ENCODE measurements around the gene MARCKS.

- TF ChIP-seq CTCF (IDR thresholded peaks at IDR 0.05) (no peak), POLR2AphosphoS5 (IDR thresholded peaks at IDR 0.05; ENCODE audit: low read depth, low read length) (no peak), REST (IDR thresholded peaks at IDR 0.05; ENCODE audit: insufficient read depth in 1 of 2, low read depth in 2 of 2, low read length in 1 of 2) (no peak), TCF7L2 (IDR thresholded peaks at IDR 0.05; ENCODE audit: low read depth, low read length) (no peak), SIN3A (IDR thresholded peaks at IDR 0.05; ENCODE audit: borderline replicate concordance, insufficient read depth, low read depth, low read length) (no peak)
Measured at GRCh38 chr6:113820761-113821160, 36.4 kb upstream of the MARCKS start.

All from Panc1 (cell line).